Prostate gland (tissue), 2 donors: ENCODE data around the gene PTPA. TPM values are rescaled to one million over a fixed set of nuclear protein-coding genes. Genes with fewer than 3 reads are reported as not detected.
A peak's percentile ranks its signal among the peaks of the same experiment; 100 is the strongest.

Experiments used
- DNase-seq: peaks from one replicate; pipeline ENCODE4 v3.0.0-alpha.2; 2019; ENCODE audit warnings: low spot score
- H3K27ac ChIP-seq, 2 donors: fragments of 200-600 bp; sonication (generic); 2 replicates each; pipeline ENCODE4 v1.5.1; 2017 to 2019
- H3K27me3 ChIP-seq: fragments of 200-600 bp; sonication (generic); replicated peaks from 2 replicates; pipeline ENCODE4 v1.5.1; 2019; ENCODE audit not compliant: insufficient read depth
- H3K36me3 ChIP-seq, 2 donors: fragments of 200-600 bp; sonication (generic); 1 replicate in 1 of 2; 2 replicates in 1 of 2; pipeline versions ENCODE4 v1.5.1 to v1.8.1; 2017 to 2019
- H3K4me1 ChIP-seq: fragments of 200-600 bp; sonication (generic); replicated peaks from 2 replicates; pipeline ENCODE4 v1.5.1; 2019
- H3K4me3 ChIP-seq, 2 donors: fragments of 200-600 bp; sonication (generic); 2 replicates each; pipeline ENCODE4 v1.5.1; 2017 to 2019
- H3K9me3 ChIP-seq: fragments of 200-600 bp; sonication (generic); 2 replicates; pipeline ENCODE4 v1.5.1; 2017
- POLR2A ChIP-seq: fragments of 450-650 bp; IDR thresholded peaks from one replicate; pipeline ENCODE4 v1.6.1; 2016; ENCODE audit warnings: antibody characterized with exemption, mild to moderate bottlenecking
- POLR2AphosphoS5 ChIP-seq: sonication (generic); formaldehyde crosslinking; IDR thresholded peaks from one replicate; pipeline ENCODE4 v1.6.1; 2017; ENCODE audit warnings: antibody characterized with exemption
- WGBS: methylation state at CpG from one replicate; pipeline ENCODE4 v1.1.5; 2018; 5-methylcytosine and 5-hydroxymethylcytosine counted together
- intact Hi-C: fragments of 100-400 bp; cut with DNase I; formaldehyde crosslinking; loops from one replicate; pipeline ENCODE4 v1.14.2; 2022
- total RNA-seq, 2 donors: library from RNA; depleted of rRNA; stranded (reverse); fragments of >200 nt; gene quantifications; one replicate each; pipeline ENCODE4 v1.1.0, GENCODE V29; 2016
- TF ChIP-seq, protein P1 (sequence below), 4 experiments: fragments of 200-600 bp in 2 of 4; fragments of 450-650 bp in 2 of 4; sonication (generic) in 2 of 4; IDR thresholded peaks; 1 replicate in 3 of 4; 2 replicates in 1 of 4; pipeline ENCODE4 v1.5.1; 2016 to 2019; ENCODE audit warnings: antibody characterized with exemption in 4 of 4, mild to moderate bottlenecking in 2 of 4, moderate library complexity in 2 of 4

Gene PTPA
- total RNA-seq, 2 donors from 2014 or later: 165 to 173 TPM

DNA sequence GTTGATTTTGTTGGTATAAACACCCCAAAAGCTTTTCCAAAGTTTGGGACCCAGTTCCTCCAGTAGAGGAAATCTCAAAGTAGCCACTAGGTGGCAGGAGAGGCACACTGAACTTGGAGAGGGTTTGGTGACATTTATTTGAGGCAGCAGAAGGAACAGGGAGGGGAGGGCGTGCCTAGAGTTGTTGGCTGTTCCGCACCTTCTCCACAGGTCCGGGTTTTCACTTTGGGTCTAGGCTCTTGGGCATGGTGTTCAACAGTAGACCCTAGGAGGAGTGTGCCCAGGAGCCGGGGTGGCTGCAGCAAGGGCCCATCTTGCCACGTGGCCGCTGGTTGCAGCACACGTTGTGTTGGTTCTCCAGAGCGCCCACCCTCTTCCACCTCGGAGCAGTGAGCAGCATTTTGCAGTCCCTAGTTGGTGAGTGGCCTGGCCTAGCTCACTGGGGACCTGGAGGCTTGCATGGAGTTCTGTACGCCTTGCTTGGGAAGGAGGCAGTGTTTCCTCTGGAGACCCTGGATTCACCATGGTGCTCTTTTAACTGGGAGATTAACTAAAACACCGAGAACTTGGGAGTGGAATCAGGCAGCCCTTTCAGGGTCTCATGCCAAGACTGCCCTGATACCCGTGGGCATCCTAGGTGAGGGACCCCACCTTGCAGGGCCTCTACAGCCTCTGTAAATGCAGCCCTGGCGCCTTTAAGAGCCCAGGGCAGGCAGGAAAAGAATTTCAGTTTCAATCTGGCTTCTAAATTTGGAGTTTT lies 28.2 kb downstream of the PTPA start:
- peak overlapping the region; percentile 30 to 39 for H3K4me3 ChIP-seq
- peaks cover 34% of the 10 kb centered on the region for H3K4me1 ChIP-seq
- DNase-seq: peak; percentile 88
- H3K27ac ChIP-seq: peak overlapping the region; percentile 99
- no peaks in the 10 kb centered on the region for H3K9me3 ChIP-seq
- WGBS: 2% methylated on average over 13 of the region's 13 CpGs
- TF ChIP-seq, protein P1, sequence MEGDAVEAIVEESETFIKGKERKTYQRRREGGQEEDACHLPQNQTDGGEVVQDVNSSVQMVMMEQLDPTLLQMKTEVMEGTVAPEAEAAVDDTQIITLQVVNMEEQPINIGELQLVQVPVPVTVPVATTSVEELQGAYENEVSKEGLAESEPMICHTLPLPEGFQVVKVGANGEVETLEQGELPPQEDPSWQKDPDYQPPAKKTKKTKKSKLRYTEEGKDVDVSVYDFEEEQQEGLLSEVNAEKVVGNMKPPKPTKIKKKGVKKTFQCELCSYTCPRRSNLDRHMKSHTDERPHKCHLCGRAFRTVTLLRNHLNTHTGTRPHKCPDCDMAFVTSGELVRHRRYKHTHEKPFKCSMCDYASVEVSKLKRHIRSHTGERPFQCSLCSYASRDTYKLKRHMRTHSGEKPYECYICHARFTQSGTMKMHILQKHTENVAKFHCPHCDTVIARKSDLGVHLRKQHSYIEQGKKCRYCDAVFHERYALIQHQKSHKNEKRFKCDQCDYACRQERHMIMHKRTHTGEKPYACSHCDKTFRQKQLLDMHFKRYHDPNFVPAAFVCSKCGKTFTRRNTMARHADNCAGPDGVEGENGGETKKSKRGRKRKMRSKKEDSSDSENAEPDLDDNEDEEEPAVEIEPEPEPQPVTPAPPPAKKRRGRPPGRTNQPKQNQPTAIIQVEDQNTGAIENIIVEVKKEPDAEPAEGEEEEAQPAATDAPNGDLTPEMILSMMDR (IDR thresholded peaks at IDR 0.05): peak; percentile 96 to 99 (median 98)
- TF ChIP-seq POLR2A (peak; percentile 22), POLR2AphosphoS5 (peak; percentile 85)
- no peaks in the 10 kb centered on the region for H3K27me3 ChIP-seq
- peaks cover 0 to 4% of the 10 kb centered on the region in 2 donors for H3K36me3 ChIP-seq
- intact Hi-C loops: no loop called here

GRCh38 chr9:129139993-129140396 lies 28.8 kb downstream of the PTPA start:
- TF ChIP-seq, protein P1 (IDR thresholded peaks at IDR 0.05): peak in 2 of 4 experiments; percentile 20 to 27
- TF ChIP-seq POLR2AphosphoS5: peak; percentile 92
- TF ChIP-seq POLR2A: peak; percentile 85
- Histone ChIP-seq H3K9me3 (no peaks in the 10 kb centered on the region), H3K36me3 (peaks cover 0 to 4% of the 10 kb centered on the region in 2 donors), H3K27ac (peak overlapping the region; percentile 99), H3K4me3 (peak overlapping the region; percentile 30 to 39), H3K4me1 (peaks cover 36% of the 10 kb centered on the region), H3K27me3 (no peaks in the 10 kb centered on the region)
- under 1% methylated on average over 11 of the region's 11 CpGs for WGBS
- intact Hi-C loops: loop anchor here (2.0 to 5.0 kb wide), 2 partner anchors 35 to 357 kb away; no protein-coding TSS in a partner anchor
- peak; percentile 94 for DNase-seq

GRCh38 chr9:129140397-129141065 lies 29.3 kb downstream of the PTPA start:
- intact Hi-C loops: loop anchor here (2.0 to 5.0 kb wide), 2 partner anchors 34 to 357 kb away; no protein-coding TSS in a partner anchor
- peak overlapping the region; percentile 99 for H3K27ac ChIP-seq
- H3K27me3 ChIP-seq: no peaks in the 10 kb centered on the region
- WGBS: 4% methylated on average over 8 of the region's 8 CpGs
- peak; percentile 53 for DNase-seq
- peaks cover 0 to 4% of the 10 kb centered on the region in 2 donors for H3K36me3 ChIP-seq
- peak overlapping the region; percentile 30 to 39 for H3K4me3 ChIP-seq
- no peaks in the 10 kb centered on the region for H3K9me3 ChIP-seq
- H3K4me1 ChIP-seq: peaks cover 41% of the 10 kb centered on the region
- TF ChIP-seq, protein P1 (IDR thresholded peaks at IDR 0.05): no peak
- TF ChIP-seq POLR2A (no peak), POLR2AphosphoS5 (no peak)

DNA sequence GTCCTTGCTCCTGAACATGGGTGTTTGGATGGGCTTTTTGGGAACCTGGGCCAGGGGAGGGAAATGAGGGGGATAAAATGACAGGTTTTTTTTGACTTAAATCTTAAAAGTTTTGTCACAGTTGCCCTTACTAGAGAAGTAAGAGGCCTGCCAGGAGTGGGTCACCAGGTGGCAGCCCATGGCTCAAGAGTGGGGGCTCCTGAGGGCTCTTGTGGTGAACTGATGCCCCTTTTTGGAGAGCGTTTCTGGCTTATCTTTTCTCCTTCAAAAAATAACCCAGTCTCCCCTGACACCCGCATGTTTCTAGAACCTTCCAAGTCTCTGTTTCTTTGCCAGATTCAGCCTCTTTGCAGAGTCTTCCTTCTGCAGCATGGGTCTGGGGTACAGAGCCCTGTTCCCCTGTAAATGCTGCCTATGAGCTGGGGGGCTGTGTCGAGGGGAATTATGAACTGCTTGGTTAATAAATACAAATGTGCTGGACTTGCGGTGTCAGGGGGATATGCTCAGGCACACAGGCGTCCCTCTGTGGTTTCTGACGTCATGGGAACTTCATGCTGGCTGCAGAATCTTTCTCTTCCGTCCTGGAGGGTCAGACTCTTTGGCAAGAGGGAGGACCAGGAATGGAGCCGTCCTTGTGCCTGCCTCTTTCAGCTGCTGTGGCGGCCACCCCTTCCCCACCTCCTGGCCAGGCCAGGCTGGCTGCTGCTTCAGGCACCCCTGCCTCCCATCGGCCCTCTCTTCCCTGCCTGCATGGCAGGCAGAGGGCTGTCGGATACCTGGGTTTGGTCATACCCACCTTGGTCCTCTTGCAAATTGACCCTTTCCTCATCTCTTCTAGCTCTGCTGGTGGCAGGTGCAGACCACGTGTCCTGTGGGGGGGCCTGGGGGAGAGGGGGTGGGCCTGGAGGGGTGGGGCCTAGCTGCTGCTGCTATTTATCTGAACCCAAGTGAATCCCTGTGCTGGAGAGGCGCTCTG lies 30.1 kb downstream of the PTPA start:
- WGBS: 8% methylated on average over 13 of the region's 13 CpGs
- no peaks in the 10 kb centered on the region for H3K27me3 ChIP-seq
- no peaks in the 10 kb centered on the region for H3K9me3 ChIP-seq
- DNase-seq: peak; percentile 65
- peak overlapping the region; percentile 30 to 39 for H3K4me3 ChIP-seq
- intact Hi-C loops: loop anchor here (2.0 to 5.0 kb wide), 2 partner anchors 33 to 356 kb away; no protein-coding TSS in a partner anchor
- peaks cover 49% of the 10 kb centered on the region for H3K4me1 ChIP-seq
- H3K27ac ChIP-seq: peak overlapping the region; percentile 99
- TF ChIP-seq, protein P1 (IDR thresholded peaks at IDR 0.05): peak in 1 of 4 experiments; percentile 8
- TF ChIP-seq POLR2A: peak; percentile 33
- TF ChIP-seq POLR2AphosphoS5: peak; percentile 84
- peaks cover 0 to 4% of the 10 kb centered on the region in 2 donors for H3K36me3 ChIP-seq
